ENCODE measurements around the gene B4GALNT2. TPM values are rescaled to one million over a fixed set of nuclear protein-coding genes. Genes with fewer than 3 reads are reported as not detected.
A peak's percentile ranks its signal among the peaks of the same experiment; 100 is the strongest.

The B4GALNT2 gene
- polyA plus RNA-seq, 1 donor from 2014 or later, result not detected

GRCh38 chr17:49200423-49201083 is 68.0 kb downstream of the B4GALNT2 start:
- Mint-ChIP-seq H3K9me3 (no peaks in the 10 kb centered on the region), H3K4me3 (no peak overlapping the region), H3K4me1 (peaks cover 0 to 6% (median 4%) of the 10 kb centered on the region in 3 donors), H3K36me3 (no peaks in the 10 kb centered on the region), H3K27me3 (no peaks in the 10 kb centered on the region), H3K27ac (no peak overlapping the region)

DNA sequence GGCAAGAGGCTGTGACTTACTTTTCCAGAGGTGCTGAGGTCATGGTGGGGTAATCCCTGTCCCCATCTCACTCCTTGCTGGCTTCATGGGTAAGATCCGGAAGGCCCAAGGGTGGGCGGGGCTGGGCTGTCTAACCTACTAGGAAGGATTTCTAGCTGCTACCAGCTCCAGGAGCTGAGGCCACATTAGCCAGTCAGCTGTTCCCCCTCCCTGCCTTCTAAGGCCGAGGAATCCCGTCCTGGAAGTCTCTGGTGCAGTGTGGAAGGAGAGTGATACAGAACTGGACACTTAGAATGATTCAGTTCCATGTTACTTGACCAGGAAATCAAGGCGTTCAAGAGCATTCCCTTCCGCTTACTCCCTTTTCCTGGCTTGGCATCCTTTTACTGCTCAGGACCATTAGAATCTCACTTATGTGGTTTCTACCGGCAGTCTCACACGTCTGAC is 68.9 kb downstream of the B4GALNT2 start:
- Mint-ChIP-seq H3K27ac (no peak overlapping the region), H3K4me1 (peaks cover 0 to 6% (median 0%) of the 10 kb centered on the region in 3 donors), H3K27me3 (no peaks in the 10 kb centered on the region), H3K4me3 (no peak overlapping the region), H3K36me3 (peaks cover 2% of the 10 kb centered on the region), H3K9me3 (no peaks in the 10 kb centered on the region)

DNA sequence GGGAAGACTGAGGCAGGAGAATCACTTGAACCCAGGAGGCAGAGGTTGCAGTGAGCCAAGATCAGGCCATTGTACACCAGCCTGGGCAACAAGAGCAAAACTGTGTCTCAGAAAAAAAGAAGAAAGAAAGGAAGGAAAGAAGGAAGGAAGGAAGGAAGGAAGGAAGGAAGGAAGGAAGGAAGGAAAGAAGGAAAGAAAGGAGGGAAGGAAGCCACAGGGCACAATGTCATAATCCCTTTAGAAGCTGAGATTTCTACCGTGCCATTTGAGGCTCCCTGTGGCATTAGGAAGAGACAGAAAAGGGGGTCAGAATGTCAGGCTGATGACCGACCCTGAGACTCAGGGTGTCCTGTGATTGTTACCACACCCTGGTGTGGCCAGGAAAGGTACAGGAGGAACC is 71.2 kb downstream of the B4GALNT2 start:
- Mint-ChIP-seq H3K9me3 (no peaks in the 10 kb centered on the region), H3K4me3 (no peak overlapping the region), H3K27me3 (no peaks in the 10 kb centered on the region), H3K4me1 (peaks cover 2 to 12% (median 3%) of the 10 kb centered on the region in 3 donors), H3K27ac (no peak overlapping the region), H3K36me3 (peaks cover 4% of the 10 kb centered on the region)

- Mint-ChIP-seq H3K4me1 (peaks cover 8 to 19% (median 10%) of the 10 kb centered on the region in 3 donors), H3K27me3 (no peaks in the 10 kb centered on the region), H3K36me3 (peaks cover 4% of the 10 kb centered on the region), H3K4me3 (no peak overlapping the region), H3K27ac (no peak overlapping the region), H3K9me3 (no peaks in the 10 kb centered on the region)
Measured at GRCh38 chr17:49204516-49204915, 71.9 kb downstream of the B4GALNT2 start.

DNA sequence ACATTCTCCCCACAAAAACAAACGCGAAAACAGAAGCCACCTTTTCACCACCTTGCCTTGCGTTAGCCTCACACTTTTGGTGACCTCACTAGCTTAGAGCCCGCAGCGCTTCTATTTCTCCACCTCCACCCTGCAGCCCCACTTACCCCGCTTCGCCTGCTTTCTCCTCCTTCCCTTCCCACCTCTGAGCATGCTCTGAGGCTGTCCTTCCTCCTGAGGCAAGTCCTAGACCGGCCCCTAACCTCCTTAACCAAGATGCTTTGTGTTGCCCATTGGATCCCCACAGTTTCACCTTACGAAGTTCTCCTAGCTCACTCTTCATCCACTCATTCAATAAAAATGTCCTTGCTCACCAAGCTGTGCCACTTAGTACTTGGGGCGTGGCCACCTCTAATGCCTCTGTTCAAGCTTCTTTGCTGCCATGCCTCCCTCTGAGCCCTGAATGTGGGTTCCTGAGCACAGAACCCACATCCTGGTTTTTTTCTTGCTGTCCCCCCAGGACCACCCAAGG is 76.5 kb downstream of the B4GALNT2 start:
- H3K4me1 Mint-ChIP-seq, result peaks cover 41 to 50% (median 45%) of the 10 kb centered on the region in 3 donors
- H3K36me3 Mint-ChIP-seq, result peaks cover 4% of the 10 kb centered on the region
- peak overlapping the region; percentile 16 to 97 (median 72) for H3K4me3 Mint-ChIP-seq
- peak overlapping the region in 2 of 3 donors; percentile 53 to 70 for H3K27ac Mint-ChIP-seq
- H3K9me3 Mint-ChIP-seq, result no peaks in the 10 kb centered on the region
- H3K27me3 Mint-ChIP-seq, result peaks cover 1% of the 10 kb centered on the region

- Mint-ChIP-seq H3K27ac (peak within 1 kb of the TSS; percentile 88 to 95 (median 89)), H3K4me3 (peak within 1 kb of the TSS; percentile 81 to 97 (median 90)), H3K36me3 (peaks cover 7% of the 10 kb centered on the region), H3K27me3 (peaks cover 1% of the 10 kb centered on the region), H3K9me3 (no peaks in the 10 kb centered on the region), H3K4me1 (peaks cover 50 to 55% (median 54%) of the 10 kb centered on the region in 3 donors)
Measured at GRCh38 chr17:49210158-49211029, 77.8 kb downstream of the B4GALNT2 start, which contains the start of the genes ABI3 and GNGT2. Gene ABI3, plus strand, starts transcription at chr17:49210707. Its CDS starts 18 bp downstream, at chr17:49210725. Gene GNGT2, minus strand, starts transcription at chr17:49210574. Its CDS starts 3,152 bp downstream, at chr17:49207422.

GRCh38 chr17:49213399-49213798 is 80.8 kb downstream of the B4GALNT2 start:
- H3K36me3 Mint-ChIP-seq, result peaks cover 8% of the 10 kb centered on the region
- H3K9me3 Mint-ChIP-seq, result no peaks in the 10 kb centered on the region
- peaks cover 70 to 75% (median 71%) of the 10 kb centered on the region in 3 donors for H3K4me1 Mint-ChIP-seq
- H3K27ac Mint-ChIP-seq, result peak overlapping the region; percentile 93 to 97 (median 94)
- peaks cover 1% of the 10 kb centered on the region for H3K27me3 Mint-ChIP-seq
- H3K4me3 Mint-ChIP-seq, result peak overlapping the region; percentile 79 to 96 (median 86)

DNA sequence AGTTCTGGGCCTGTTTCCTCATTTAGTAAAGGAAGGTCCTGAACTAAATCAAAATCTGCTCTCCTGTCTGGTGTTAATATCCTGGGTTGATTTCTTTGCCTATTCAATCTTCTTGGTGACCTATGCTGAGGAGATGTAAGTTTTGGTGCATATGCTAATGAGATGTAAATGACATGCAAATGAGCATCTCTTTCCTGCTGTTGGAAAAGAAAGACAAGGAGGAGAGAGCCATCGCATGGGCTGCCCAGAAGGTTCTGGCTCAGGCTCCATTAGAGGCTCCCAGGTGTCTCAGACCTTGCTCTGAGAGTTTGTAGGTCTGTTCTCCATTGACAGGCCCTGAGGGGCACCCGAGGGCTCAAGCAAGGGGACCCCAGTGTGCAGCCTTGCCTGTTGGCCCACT is 81.3 kb downstream of the B4GALNT2 start:
- H3K36me3 Mint-ChIP-seq, result peaks cover 8% of the 10 kb centered on the region

GRCh38 chr17:49214676-49215360 is 82.2 kb downstream of the B4GALNT2 start:
- H3K4me1 Mint-ChIP-seq, result peaks cover 68 to 72% (median 72%) of the 10 kb centered on the region in 3 donors
- H3K27ac Mint-ChIP-seq, result peak overlapping the region; percentile 59 to 96 (median 94)
- no peaks in the 10 kb centered on the region for H3K9me3 Mint-ChIP-seq
- peak overlapping the region; percentile 0 to 89 (median 80) for H3K4me3 Mint-ChIP-seq
- peaks cover 8% of the 10 kb centered on the region for H3K36me3 Mint-ChIP-seq
- peaks cover 1% of the 10 kb centered on the region for H3K27me3 Mint-ChIP-seq

More for the DNA sequence above, 81.3 kb downstream of the B4GALNT2 start:
- H3K4me1 Mint-ChIP-seq, result peaks cover 70 to 75% (median 71%) of the 10 kb centered on the region in 3 donors
- H3K9me3 Mint-ChIP-seq, result no peaks in the 10 kb centered on the region
- peaks cover 1% of the 10 kb centered on the region for H3K27me3 Mint-ChIP-seq
- peak overlapping the region; percentile 74 to 92 (median 80) for H3K4me3 Mint-ChIP-seq
- peak overlapping the region; percentile 93 to 97 (median 94) for H3K27ac Mint-ChIP-seq

DNA sequence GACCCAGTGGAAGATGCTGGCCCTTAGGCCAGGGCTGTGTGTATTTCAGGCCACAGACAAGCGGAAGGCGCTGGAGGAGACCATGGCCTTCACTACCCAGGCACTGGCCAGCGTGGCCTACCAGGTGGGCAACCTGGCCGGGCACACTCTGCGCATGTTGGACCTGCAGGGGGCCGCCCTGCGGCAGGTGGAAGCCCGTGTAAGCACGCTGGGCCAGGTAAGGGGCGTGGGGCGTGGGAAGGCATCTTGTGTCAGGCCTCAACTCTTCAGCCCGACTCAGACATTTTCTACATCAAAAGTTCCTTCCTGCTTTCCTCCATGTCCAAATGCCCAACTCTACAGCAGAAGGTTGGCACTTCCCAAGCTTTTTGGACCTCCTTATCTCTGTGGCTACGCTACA is 83.9 kb downstream of the B4GALNT2 start:
- peak overlapping the region in 3 of 4 donors; percentile 65 to 77 (median 74) for H3K4me3 Mint-ChIP-seq
- H3K9me3 Mint-ChIP-seq, result no peaks in the 10 kb centered on the region
- peak overlapping the region; percentile 86 to 95 (median 90) for H3K27ac Mint-ChIP-seq
- H3K36me3 Mint-ChIP-seq, result peaks cover 8% of the 10 kb centered on the region
- peaks cover 57 to 62% (median 61%) of the 10 kb centered on the region in 3 donors for H3K4me1 Mint-ChIP-seq
- H3K27me3 Mint-ChIP-seq, result peaks cover 1% of the 10 kb centered on the region

GRCh38 chr17:49216953-49217650 is 84.5 kb downstream of the B4GALNT2 start:
- H3K9me3 Mint-ChIP-seq, result no peaks in the 10 kb centered on the region
- peak overlapping the region; percentile 86 to 95 (median 90) for H3K27ac Mint-ChIP-seq
- peaks cover 8% of the 10 kb centered on the region for H3K36me3 Mint-ChIP-seq
- H3K4me3 Mint-ChIP-seq, result peak overlapping the region; percentile 45 to 77 (median 61)
- H3K27me3 Mint-ChIP-seq, result peaks cover 1% of the 10 kb centered on the region
- peaks cover 54 to 60% (median 60%) of the 10 kb centered on the region in 3 donors for H3K4me1 Mint-ChIP-seq

DNA sequence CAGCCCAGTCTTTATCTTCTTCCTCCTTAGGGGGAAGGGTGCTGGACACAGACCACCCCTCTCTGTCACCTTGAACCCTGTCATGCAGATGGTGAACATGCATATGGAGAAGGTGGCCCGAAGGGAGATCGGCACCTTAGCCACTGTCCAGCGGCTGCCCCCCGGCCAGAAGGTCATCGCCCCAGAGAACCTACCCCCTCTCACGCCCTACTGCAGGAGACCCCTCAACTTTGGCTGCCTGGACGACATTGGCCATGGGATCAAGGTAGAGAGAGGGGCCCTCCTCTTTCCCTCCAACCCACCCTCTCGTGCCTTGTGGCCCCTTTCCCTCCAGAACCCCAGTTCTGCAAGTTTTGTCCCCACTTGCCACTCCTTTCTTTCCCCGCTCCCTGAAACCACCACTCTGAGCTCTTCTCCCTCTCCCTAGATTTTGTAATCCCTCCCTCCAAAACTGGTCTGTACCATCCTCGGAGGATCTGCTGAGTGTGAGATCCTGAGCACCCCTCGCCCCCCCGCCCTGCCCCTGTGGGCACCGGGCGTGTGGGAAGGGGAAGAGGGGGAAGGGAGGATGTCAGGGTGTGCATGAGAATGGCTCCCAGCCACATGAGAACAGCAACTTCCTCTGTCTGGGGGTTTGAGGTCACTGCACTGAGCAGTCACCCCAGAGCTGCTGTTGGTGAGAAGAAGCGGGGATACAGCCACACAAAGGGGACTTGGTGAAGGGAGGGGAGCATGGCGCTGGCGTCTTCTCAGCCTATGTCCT is 85.3 kb downstream of the B4GALNT2 start:
- Mint-ChIP-seq H3K9me3 (no peaks in the 10 kb centered on the region), H3K4me3 (peak overlapping the region; percentile 67 to 94 (median 80)), H3K4me1 (peaks cover 48 to 54% (median 52%) of the 10 kb centered on the region in 3 donors), H3K27ac (peak overlapping the region; percentile 95 to 98 (median 97)), H3K27me3 (no peaks in the 10 kb centered on the region), H3K36me3 (peaks cover 11% of the 10 kb centered on the region)
